SK-N-MC (cell line): Measurements from ENCODE around the gene SPATS2L.

Source experiments
- EZH2 ChIP-seq: fragments of 200-600 bp; sonication (generic); IDR thresholded peaks from one replicate; pipeline ENCODE4 v1.6.1; 2017; ENCODE audit warnings: antibody characterized with exemption
- FOXP2 ChIP-seq: optimal IDR thresholded peaks from 2 replicates; pipeline ENCODE3; 2011; ENCODE audit warnings: mild to moderate bottlenecking, moderate library complexity; ENCODE audit not compliant: insufficient read depth; ENCODE audit errors: extremely low read length, control extremely low read depth
- POLR2AphosphoS5 ChIP-seq: IDR thresholded peaks from 2 replicates; pipeline ENCODE4 v1.6.1; 2012; ENCODE audit warnings: mild to moderate bottlenecking, low read depth, low read length, borderline replicate concordance

DNA sequence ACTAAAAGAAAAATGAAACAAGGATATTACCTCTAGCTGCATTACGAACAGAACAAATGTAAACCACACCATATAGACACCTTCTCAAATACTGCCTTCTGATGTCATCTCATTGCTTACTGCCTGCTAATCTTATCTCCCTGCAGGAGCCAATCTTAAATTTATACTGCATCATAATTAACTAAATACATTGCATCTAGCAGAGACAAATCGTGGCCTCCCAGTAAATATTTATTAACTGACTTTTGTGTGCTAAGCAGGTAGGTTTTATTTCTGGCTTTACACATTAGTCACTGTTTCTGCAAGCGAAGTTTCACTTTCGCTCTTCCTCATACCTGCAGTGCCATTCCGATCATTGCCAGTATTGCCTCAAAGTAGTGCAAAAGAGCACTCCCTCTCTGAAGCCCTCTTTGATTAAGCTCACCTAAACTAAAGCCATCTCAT lies 67.5 kb downstream of the SPATS2L start:
- no peak for TF ChIP-seq POLR2AphosphoS5
- TF ChIP-seq EZH2, result no peak
- TF ChIP-seq FOXP2, result no peak
